ENCODE data around the gene BUB3.
"Not testable (repeated sequence)": the region's sequence is repeated elsewhere in the genome, so short reads cannot be mapped to it uniquely, and the experiment has no call there.

The BUB3 gene

DNA sequence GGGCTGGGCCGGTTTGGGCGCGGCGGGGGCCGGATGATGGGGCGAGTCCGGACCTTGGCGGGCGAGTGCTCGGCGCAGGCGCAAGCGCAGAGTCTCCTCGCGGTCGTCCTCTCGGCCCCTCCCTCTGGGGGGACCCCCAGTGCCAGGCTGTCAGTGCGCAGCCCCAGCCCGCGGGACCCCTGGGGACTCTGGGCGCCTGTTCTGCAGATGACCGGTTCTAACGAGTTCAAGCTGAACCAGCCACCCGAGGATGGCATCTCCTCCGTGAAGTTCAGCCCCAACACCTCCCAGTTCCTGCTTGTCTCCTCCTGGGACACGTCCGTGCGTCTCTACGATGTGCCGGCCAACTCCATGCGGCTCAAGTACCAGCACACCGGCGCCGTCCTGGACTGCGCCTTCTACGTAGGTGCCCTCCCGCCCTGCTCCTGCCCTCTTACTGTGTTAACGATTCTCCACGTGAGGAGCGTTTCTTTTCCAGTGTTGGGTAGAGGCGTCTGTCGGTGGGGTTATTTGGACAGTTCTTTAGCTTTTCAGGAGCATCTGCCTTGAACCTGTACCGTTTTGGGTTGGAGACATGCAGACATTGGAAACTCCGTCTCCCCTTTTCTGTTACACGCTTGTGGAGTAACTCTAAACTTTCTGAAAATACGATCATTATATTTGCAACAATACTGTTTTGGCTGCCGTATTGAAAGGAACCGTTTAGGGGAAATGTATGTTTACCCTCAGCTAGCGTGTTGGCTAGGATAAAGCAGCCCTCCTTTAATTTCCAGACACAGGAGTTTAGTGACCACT is 706 bp downstream of the BUB3 start:
- no peak for DNase-seq (ENCODE audit: low read depth)

DNA sequence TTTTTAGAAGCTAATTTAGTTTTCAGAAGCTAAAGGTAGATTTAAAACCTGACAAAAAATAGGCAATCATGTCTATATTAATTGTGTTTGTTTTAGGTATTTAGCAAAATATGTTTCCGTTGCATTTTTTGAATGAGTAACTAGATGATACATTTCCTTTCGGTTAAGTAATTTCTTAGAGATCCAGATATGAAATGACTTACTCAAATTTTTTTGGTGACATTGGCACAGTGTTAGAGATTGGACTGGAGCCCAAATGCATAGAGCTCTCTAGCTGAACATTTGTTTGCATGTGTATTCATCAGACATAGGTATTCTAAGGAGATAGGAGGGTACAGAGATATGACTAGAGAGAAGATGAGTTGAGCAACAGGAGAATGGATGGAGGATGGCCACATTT is 1.9 kb downstream of the BUB3 start:
- no peak for DNase-seq (ENCODE audit: low read depth)

DNA sequence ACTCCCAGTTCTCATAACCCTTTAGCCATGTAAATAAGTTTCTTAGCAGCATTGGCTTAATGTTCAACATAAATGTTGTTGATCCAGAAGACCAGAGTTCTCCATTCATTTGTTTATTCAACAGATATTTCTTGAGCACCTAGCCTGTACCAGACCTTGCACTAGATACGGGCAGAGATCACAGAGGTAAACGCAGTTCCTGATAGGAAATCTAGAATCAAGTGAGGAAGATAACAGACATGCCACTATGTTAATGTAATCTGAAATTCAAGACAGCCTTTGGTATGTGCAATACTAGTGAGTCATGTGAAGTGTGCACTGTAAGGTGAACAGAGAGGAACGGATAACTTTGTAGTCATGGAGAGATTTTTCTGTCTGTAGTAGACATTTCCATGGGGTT is 3.0 kb downstream of the BUB3 start:
- no peak for DNase-seq (ENCODE audit: low read depth)

DNA sequence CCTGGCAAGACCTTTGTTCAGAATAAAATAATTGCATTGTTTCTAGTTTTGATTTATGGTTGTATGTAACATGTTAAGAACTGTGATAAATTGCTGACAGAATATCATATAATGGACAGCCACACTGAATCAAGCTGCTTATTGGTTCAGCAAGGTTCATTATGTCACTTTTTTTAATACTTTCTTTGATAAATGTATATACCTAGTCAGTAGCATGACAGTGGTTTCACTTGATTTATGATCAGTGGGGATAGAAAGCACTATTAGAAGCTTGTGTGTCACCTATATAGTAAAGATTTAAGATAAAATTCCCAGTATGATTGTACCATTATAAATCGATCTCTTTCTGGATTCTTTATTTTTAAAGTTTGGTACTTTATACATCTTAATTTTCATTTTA is 4.5 kb downstream of the BUB3 start:
- DNase-seq (ENCODE audit: low read depth): no peak

DNA sequence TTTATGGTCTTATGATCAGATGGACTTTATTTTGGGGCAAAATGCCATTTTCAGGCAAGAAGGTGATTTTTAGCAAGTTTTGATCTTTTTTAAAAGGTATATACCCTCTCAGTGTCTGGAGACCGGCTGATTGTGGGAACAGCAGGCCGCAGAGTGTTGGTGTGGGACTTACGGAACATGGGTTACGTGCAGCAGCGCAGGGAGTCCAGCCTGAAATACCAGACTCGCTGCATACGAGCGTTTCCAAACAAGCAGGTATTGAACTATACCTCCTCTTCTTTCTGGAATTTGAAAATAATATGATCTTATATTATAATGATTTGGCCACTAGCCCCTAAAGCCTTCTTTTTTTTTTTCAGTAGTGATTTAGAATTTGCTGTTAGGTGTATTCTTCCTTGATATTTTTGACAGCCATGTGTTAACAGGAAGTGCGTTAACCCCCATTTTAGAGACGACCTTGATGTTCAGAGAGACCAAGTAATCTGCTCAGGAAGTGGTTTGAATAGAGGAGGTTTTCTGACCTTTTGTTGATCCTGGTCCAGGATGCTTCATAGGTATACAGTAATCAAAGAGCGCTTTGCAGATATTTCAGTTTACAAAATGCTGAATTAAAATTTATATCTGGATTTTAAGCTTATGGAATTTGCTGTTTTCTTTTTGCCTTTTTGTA is 6.2 kb downstream of the BUB3 start:
- no peak for DNase-seq (ENCODE audit: low read depth)

DNA sequence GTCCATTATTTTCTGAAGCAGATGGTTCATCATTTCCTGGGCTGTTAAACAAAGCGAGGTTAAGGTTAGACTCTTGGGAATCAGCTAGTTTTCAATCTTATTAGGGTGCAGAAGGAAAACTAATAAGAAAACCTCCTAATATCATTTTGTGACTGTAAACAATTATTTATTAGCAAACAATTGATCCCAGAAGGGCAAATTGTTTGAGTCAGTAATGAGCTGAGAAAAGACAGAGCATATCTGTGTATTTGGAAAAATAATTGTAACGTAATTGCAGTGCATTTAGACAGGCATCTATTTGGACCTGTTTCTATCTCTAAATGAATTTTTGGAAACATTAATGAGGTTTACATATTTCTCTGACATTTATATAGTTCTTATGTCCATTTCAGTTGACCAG is 10.1 kb downstream of the BUB3 start:
- DNase-seq (ENCODE audit: low read depth): no peak

DNA sequence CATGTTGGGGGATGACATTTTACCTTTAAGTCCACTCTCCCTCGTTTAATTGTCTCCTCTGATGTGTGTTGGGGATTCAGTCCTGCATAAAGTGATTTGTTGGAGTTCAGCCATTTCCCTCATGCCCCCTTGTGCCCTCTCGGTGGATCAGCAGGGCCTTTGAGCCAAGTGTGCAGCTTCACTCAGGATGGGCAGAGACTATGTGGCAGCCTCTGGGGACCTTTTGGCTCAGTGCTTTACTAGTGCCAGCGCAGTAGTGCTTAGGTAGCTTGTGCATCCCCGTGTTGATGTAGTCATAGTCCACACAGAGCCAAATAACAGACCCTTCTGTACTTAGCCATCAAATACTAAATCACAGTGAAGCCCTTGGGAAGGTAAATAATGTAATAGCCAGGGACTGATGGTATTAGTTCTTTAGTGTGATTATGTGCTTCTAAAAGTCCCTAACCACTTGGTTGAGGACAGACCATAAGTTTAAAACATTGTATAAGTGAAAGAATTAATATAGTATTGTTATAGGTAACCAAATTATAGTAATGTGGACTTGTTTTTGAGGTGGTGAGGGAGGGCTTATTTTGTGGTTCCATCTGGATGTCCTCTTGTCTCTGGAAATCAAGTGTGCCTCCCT is 11.4 kb downstream of the BUB3 start:
- DNase-seq (ENCODE audit: low read depth): no peak

DNA sequence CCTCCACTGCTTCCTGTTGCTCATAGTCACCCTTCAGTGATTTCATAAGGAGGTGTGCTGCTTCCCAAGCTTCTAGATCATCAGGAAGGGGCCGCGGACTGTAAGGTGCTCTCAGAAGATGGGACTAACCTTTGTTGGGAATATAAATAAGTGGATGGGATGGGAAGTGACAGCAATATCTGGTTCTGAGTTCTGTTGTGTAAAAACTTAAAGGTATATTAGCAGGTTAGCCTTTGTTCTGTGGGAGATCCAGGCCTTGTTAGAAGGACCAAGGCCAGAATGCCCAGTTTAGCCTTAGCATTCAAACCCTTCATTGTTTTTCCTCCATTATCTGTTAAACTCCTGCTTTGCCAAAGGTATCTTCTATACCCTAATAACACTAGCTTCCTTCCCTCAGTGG is 12.4 kb downstream of the BUB3 start:
- no peak for DNase-seq (ENCODE audit: low read depth)

DNA sequence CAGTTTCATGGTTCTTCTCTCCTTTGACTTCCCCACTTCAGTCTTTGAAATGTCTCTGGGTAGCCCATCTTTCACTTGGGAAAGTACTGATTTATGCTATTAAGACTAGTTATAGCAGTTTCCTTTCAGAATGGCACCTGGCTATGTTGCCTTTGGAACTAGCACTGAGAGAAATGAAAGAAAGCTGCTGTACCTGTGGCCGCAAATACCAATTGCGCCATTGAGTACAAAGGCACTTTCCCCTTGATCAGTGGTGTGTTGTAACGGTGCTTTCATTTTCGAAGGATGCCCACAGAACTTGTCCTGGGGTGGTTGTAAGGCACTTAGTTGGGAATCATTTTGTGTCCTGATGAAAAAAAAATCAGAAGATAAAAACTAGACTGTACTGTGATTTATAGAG is 16.8 kb downstream of the BUB3 start:
- DNase-seq (ENCODE audit: low read depth): no peak

DNA sequence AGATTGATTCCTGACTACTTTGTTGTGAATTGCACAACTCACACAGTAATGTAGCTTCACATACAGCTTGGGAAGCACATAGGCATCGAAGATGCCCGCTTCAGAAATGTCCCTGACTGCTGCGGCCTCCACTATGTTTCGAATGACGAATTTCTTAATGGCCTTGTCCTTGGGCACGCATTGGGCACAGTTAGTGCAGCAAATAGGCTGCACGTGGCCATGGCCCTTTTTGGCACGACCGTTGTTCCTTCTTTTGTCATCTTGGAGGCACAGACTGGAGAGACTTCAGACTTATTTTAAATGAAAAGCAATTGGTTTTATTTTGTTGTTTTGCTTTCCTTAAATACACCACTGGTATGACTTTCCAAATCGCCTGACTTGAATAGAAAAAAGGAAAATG is 17.4 kb downstream of the BUB3 start:
- DNase-seq (ENCODE audit: low read depth): not testable (repeated sequence)

DNA sequence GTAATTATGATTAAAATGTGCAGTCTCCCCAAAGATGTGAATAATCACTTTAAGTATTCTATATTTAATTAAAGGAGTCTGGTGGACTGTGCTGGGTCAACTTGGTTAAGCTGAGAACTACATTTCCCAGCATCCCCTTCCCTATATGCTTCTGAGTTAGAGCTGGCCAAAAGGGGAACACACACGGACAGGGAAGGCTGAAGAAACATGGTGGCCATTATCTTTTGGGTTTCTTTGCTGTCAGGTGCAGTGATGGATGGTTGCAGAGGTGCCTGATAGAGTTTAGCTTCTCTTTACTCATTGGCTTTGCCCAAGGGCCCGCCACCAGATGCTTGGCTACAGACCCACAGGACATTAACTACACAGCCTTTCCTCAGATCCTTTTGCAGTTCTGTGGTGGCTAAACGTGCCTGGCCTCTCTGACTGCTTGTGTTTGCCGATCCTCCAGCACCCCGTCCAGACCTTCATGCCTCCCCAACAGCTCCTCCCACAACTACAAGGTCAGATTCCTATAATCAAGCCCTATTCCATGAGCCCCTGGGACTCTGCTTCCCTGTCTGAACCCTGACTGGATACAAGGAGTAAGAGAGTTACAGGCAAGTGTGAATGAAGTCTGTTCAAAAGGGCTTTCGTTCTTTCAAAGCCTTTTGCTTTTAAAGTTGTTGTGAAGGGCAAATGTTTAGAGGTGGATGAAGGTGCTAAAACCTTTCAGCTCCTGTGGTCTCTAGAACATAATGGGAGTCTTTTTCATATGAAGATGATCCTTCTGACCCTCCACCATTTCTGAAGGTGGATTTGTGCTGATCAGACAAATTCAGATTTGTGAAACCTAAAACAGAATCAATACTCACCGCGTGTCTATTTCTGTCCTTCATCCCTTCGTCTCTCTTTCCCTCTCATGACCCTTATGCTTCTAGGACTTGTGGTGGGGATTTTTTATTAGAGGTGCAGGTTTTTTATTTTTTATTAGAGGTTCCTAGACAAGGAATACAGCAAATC is 21.5 kb downstream of the BUB3 start:
- DNase-seq (ENCODE audit: low read depth): no peak

DNA sequence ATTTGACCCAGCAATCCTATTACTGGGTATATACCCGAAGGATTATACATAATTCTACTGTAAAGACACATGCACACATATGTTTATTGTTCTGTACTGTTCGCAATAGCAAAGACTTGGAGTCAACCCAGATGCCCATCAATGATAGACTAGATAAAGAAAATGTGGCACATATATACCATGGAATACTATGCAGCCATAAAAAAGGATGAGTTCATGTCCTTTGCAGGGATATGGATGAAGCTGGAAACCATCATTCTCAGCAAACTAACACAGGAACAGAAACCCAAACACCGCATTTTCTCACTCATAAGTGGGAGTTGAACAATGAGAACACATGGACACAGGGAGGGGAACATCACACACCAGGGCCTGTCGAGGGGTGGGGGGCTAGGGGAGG is 24.2 kb downstream of the BUB3 start:
- not testable (repeated sequence) for DNase-seq (ENCODE audit: low read depth)

DNA sequence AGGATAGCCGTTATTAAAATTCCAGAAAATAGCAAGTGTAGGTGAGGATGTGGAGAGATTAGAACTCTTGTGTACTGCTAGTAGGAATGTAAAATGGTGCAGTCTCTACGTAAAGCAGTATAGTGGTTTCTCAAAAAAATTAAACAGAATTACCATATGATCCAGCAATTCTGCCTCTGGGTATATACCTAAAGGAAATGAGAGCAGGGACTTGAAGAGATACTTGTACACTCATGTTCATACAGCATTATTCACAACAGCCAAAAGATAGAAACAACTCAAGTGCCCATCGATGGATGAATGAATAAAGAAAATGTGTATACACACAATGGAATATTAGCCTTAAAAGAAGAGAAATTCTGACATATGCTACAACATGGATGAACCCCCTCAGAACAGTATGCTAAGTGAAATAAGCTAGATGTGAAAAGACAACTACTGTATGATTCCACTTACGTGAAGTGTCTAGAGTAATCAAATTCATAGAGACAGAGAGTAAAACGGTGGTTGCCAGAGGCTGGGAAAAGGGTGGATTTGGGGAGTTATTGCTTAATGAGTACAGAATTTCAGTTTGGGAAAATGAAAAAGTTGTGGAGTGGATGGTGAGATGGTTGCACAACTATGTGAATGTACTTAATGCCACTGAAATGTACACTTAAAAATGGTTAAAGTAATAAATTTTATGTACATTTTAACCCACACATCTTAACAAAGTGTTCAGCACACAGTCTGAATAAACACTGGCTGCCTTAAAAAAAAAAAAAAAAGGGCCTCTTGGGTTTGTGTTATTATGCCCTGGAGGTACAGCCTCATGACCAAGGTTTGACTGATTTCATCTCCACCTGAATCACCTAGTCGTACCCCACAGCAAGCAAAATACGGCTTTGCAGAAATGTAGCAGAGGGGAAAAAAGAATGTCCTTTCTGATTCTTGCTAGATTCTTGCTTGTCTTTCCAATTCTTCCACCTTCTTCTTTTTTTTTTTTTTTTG is 26.2 kb downstream of the BUB3 start:
- no peak for DNase-seq (ENCODE audit: low read depth)

DNA sequence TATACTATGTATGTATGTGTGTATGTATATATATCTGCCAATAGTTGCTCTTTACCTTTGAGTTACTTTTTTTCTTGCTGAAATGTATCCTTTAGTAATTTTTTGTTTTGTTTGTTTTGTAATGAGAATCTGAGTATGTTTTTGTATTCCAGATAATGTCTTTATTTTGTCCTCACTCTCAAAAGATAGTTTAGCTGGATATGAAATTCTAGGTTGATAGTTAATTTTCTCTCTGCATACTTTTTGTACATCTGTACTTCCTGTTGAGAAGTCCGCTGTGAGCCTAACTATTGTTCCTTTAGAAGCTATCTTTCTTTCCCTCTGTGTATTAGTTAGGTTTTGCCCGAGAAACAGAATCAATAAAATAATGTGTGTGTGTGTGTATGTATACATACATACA is 29.5 kb downstream of the BUB3 start:
- DNase-seq (ENCODE audit: low read depth): no peak

DNA sequence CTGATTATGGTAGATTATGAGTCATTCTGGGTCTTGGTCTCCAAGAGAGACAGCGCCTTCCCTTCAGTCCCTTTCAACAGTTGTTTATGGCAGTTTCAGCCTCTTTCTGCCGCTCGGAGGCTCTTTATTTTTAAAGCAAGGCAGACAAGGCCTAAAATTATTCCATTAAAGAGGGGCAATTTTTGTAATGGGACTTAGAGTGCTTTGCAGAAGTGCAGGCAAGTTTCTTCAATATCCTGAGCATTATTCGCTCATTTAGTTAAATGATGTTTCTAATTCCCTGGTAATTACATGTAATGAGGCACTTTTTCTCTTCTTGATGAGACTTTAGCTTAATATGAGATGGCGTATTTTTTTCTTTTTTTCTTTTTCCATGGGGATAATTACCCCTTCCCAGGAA is 33.6 kb downstream of the BUB3 start:
- DNase-seq (ENCODE audit: low read depth): no peak

DNA sequence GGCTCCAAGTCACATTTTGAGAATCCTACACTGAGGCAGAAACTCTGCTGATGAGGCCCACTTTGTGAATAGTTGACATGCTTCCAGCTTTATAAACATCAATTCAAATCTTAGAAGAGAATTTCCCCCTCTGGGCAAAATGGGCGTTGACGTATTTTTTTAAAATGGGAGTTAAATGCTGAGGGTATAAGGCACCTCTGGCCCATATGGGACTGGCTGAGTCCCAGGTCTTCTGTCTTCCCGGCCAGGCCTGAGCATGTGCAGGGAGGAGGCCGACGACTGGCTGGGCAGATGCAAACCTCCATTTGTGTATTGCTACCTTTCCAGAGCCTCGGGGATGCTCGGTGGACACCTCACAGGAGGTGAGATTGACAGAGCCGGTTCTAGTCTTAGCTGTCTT is 37.7 kb downstream of the BUB3 start:
- DNase-seq (ENCODE audit: low read depth): no peak

DNA sequence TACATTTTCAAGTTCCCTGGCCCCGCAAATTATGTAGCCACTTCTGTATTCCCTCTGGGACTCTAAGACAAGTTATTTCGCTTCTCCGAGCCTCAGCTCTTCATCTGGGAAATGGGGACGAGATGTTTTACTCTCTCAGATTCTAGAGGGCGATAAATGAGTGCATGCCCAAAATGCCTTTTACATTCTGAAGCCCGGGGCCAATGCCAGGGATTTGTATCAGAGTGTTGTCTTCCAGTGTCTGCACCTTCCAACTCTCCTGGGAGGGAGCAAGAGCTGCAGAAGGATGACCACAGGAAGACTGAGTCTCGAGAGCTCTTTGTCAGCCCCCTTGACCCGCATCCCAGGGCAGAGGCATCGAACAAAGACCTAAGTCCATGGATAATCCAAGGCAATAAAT is 39.9 kb downstream of the BUB3 start:
- DNase-seq (ENCODE audit: low read depth): no peak

DNA sequence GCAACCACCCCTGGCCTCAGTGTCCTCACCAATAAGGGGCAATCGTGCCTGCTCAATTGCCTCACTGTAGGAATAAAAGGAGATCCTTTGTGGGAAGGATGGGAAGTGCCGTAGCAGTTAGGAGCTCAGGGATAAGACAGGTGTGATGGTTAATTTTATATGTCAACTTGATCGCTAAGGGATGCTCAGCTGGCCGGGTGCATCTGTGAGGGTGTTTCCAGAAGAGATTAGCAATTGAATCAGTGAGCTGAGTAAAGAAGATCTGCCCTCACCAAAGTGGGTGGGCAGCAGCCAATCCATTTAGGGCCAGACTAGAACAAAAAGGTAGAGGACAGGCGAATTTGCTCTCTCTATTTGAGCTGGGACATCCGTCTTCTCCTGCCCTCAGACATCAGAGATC is 46.3 kb downstream of the BUB3 start:
- DNase-seq (ENCODE audit: low read depth): no peak

DNA sequence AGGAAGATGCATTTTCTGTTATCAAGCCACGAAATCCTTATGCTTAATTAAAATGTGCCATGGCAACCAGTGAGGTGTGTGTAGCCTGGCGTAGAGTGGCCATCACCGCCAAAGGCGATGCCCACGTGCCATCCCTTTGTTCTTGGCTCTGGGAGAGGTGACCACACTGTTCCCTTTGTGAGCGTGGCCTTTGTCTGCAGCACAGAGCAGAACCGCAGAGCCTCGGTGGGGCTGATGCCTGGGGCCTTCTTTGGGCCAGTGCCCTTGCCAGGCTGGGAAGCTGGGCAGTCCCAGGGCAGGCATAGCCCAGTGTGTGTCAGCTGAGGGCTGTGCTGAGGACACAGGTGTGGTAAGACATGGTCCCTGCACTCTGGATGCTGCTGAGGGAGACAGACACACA is 48.3 kb downstream of the BUB3 start:
- DNase-seq (ENCODE audit: low read depth): no peak

DNA sequence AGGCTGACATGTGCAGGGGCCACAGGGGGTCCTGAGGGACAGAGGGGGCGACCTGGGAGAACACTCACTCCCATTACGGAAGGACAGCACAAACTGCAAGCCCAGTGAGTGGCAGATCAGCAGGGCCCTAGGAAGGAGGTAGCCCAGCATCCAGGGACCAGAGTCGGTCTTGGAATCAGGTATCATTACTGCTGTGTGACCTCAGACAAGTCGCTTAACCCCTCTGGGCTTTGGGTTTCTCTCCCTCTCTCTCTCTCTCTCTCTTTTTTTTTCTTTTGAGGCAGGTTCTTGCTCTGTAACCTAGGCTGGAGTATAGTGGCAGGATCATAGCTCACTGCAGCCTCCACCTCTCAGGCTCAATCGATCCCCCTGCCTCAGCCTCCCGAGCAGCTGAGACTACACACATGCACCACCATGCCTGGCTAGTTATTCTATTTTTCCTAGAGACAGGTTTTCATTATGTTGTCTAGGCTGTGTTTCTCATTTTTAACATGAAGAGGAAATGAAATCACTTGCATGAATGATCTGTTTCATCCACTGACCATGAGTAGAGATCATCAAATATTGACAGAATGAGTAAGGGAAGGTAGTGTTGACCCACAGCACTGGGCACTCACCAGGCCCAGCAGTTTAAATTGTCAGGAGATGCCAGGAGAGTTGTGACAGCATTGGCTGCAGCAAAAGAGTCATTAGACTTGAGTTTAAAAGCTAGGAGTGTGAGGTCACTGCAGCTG is 49.4 kb downstream of the BUB3 start:
- DNase-seq (ENCODE audit: low read depth): no peak
